ENCODE results near the gene SHFL.

DNA sequence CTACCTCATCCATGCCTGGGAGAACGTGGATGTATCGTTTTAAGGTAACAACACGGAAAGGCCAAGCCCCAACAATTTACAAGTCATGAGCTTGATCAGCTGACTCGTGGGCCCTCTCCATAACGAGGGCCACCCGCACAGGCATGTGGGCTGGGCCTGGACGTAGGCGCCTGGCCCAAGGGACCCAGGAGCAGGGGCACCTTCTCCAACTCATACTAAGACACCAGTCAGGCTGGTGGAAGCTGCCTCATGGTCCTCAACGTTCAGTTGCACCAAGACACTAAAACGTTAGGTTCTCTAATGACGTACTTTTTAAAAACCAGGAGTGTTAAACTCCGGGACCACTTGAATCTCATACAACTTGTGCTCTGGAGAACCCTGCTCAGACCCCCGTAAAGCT, 55.4 kb downstream of the SHFL start:
- TF ChIP-seq, protein P1, sequence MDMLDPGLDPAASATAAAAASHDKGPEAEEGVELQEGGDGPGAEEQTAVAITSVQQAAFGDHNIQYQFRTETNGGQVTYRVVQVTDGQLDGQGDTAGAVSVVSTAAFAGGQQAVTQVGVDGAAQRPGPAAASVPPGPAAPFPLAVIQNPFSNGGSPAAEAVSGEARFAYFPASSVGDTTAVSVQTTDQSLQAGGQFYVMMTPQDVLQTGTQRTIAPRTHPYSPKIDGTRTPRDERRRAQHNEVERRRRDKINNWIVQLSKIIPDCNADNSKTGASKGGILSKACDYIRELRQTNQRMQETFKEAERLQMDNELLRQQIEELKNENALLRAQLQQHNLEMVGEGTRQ (IDR thresholded peaks at IDR 0.05; ENCODE audit: low read length), result no peak
- TF ChIP-seq, protein P2, sequence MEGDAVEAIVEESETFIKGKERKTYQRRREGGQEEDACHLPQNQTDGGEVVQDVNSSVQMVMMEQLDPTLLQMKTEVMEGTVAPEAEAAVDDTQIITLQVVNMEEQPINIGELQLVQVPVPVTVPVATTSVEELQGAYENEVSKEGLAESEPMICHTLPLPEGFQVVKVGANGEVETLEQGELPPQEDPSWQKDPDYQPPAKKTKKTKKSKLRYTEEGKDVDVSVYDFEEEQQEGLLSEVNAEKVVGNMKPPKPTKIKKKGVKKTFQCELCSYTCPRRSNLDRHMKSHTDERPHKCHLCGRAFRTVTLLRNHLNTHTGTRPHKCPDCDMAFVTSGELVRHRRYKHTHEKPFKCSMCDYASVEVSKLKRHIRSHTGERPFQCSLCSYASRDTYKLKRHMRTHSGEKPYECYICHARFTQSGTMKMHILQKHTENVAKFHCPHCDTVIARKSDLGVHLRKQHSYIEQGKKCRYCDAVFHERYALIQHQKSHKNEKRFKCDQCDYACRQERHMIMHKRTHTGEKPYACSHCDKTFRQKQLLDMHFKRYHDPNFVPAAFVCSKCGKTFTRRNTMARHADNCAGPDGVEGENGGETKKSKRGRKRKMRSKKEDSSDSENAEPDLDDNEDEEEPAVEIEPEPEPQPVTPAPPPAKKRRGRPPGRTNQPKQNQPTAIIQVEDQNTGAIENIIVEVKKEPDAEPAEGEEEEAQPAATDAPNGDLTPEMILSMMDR (IDR thresholded peaks at IDR 0.05; ENCODE audit: control extremely low read depth in 1 of 3, insufficient read depth in 1 of 3, low read depth in 1 of 3, low read length in 3 of 3), result no peak
- TF ChIP-seq POLR2AphosphoS5 (IDR thresholded peaks at IDR 0.05; ENCODE audit: low read depth, low read length) (no peak), POLR2A (IDR thresholded peaks at IDR 0.05; ENCODE audit: control extremely low read depth in 1 of 2, low read depth in 2 of 2, low read length in 2 of 2) (no peak), TCF12 (IDR thresholded peaks at IDR 0.05; ENCODE audit: low read depth, low read length) (no peak)
